Caki2 (cell line): ENCODE data around the gene CXorf65. TPM values are rescaled to one million over a fixed set of nuclear protein-coding genes. Genes with fewer than 3 reads are reported as not detected.

Source experiments
- DNase-seq: peaks from one replicate; pipeline ENCODE4 v3.0.0-alpha.2; 2015; ENCODE audit warnings: low read depth
- in situ Hi-C: cut with HindIII; loops from 2 replicates; pipeline ENCODE4 v1.10.0; 2016; ENCODE audit warnings: low sequenced_read_pairs, low pct_unique_long_range_greater_than_20kb, mixed read lengths
- total RNA-seq: library from RNA; depleted of rRNA; stranded (reverse); fragments of >200 nt; shearing (Covaris generic); gene quantifications from 2 replicates; pipeline ENCODE4 v1.2.3, GENCODE V29; 2014; ENCODE audit warnings: low replicate concordance; rRNA removed

CXorf65 gene
- total RNA-seq, 1 experiment from 2014 or later: not detected

DNA sequence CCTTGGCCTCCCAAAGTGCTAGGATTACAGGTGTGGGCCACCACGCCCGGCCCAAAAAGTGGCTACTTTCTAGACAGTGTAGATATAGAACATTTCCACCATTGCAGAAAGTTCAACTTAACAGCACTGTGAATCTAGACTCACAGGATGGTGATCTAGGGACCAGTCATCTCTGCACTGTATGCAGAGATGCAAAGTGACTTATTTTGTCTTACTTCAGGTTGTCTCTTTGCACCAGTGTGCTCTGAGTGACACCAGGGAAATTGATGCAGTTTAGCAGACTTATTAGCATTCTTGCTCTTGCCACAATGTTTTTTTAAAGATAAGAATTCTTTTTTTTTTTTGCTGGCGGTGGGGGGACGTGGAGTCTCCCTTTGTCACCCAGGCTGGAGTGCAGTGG, 23.7 kb downstream of the CXorf65 start:
- in situ Hi-C loops: no loop called here
- DNase-seq: no peak

DNA sequence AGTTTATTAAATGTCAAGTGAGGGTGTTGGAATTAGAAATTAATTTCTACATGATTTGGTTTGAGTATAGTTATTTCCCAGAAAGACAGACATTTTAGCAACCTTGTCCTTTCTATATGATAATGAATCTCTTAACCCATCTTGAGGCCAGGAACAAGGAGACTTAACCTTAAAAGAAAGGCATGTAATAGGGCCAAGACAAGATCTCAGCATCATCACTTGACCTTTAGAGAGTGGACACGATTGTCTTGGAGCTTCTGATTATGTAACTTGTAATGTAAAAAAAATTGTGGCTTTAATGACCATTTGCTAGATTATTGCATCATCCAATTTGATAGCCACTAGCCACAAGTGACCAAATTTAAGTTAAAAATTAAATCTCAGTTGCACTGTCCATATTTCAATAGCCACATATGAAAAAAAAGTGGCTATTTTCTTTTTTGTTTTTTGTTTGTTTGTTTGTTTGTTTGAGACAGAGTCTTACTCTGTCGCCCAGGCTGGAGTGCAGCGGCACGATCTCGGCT, 24.4 kb downstream of the CXorf65 start:
- DNase-seq: no peak
- in situ Hi-C loops: no loop called here

DNA sequence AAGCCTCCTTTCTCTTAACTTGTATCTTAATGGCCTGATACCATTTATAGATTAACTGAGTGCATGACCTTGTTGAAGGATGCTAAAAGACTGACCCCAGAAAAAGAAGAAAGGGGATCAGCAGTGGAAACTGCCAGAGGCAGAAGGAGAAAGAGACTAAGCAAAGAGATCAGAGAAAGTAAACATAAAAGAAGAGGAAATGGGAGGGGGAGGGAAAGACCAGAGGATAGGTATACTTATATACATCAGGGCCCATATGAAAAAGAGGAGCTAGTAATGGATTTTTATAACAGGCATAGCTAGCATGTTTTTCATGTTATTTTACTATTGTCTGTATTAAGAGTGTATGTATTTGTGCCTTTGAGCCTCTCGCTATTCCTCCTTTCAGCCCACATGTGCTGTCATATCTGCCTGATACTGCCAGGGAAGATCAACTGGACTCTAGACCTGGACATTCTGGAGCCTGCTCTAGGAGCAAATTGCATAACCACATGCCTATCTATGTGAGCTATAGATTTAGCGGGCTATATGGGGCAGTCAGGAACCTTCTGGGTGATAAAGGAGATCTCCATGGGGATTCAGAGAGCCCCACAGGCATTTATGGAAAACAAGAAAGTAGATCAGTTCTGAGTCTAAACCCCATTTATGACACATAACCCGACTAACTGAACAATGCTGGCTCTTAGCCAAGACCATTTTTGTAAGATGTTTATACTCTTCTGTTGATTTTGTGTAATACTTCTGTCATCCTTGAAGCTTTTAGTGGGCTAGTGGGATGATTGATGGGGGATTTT, 25.0 kb downstream of the CXorf65 start:
- DNase-seq: no peak
- in situ Hi-C loops: no loop called here

DNA sequence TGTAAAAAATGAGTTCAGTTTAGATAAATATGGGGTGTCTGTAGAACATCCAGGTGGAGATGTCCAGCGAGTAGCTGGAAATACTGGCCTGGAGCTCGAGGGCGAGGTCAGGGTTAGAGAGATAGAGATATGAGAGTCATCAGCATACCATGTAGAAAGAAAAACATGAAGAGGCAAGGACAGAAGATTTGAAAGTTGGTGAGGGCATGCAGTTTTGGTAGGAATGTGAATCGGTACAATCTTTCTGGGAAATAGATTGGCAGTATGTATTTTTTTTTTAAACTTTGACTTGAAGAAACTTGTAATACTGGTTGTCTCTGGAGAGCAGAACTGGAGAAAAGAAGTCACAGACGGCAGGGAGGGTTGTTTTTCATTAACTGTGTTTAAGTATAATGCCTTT, 36.0 kb downstream of the CXorf65 start:
- no peak for DNase-seq
- in situ Hi-C loops: no loop called here

DNA sequence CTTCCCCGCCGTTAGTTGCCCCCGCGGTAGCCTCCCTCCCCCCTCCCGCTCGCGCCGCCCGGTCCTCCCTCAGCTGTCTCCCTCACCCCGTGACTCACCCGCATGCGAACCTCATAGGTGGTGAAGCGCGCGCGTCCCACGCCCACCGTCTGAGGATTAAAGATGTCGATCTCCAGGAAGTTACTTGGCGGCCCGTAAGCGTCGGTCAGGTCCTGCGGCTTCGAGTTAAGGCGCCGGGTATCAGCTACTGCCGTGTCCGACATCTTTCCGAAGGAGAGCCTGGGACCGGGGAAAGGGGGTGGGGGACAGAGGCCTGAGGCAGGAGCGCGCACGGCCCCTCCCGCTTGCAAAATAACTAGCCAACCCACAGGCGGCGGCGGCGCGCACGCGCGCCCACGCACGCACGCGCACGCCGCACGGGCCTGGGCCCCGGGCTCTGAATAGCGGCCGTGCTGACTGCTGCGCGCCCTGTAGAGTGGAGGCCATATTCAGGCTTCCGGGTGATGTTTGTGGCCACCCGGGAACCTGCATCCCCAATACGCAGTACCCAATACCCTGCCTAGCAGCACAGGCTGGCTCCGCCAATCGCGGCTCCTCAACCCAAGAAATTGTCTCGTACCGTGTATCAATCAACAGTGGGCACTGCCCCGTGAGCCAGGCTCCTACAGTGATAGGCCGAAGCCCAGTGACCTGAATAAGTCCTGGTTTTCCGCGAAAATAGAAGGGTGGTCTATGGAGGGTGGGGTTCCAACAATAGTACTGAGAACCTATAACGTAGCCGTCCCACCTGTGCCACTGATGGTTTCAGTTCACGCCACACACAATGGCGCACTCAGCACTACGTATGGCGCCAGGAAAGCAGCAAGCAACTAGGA, 38.3 kb downstream of the CXorf65 start, which contains the start of gene SNX12:
SNX12 (minus strand) TSS at position 291 of the 875 bp plus-strand sequence; CDS start at position 263, 28 bp downstream.
- in situ Hi-C loops: no loop called here
- peak; percentile 95 for DNase-seq

DNA sequence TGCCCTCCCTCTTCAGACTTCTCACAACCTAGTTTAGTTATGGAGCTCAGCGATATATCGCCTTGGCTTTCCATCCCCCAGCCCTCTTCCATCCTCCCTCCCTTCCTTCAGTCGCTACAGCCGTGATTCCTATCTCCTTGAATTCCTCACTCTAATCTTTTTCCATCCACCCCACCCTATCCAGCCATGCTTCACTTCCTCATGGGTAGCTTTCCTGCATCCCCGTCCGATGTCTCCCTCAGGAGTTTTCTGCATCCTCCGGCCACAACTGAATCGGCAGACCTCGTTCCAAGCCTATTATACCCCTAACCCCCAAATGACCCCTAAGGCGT, 38.9 kb downstream of the CXorf65 start:
- in situ Hi-C loops: no loop called here
- no peak for DNase-seq

DNA sequence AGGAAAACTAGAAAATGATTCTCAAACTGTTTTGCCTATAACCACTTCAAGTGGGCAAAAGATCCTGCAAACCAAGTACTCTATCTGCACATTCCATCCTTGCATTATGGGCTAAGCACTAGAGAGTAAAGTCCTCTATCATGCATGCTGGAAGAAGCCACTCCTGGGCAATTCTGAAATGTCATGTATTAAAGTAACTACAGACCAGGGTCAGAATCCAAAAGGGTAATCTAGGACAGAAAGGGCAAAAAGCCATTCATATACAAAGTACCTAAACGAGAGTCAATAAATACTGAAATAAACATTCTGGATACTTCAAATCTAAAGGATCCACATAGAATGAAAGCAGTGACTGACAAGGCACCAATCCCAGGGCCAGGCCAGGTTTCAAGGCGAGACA, 39.5 kb downstream of the CXorf65 start:
- in situ Hi-C loops: no loop called here
- DNase-seq: no peak

DNA sequence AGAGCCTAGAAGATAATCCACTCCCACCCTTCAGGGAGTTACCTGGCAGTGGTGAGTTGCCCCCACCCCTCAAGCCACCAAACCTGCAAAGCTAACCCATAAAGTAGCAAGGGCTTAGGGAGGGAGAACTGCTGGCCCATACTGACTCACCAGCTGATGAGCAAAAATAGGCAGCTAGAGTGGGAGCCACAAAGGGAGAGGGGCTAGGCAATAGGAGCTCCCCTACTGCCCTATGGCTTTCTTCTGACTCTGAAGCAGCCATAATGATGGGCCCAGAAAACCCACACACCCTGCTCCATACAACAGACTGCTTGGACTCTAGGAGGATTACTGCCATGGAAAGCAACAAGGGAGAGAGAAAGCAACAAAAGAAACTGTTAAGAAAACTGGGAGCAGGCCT, 46.4 kb downstream of the CXorf65 start:
- in situ Hi-C loops: no loop called here
- no peak for DNase-seq

DNA sequence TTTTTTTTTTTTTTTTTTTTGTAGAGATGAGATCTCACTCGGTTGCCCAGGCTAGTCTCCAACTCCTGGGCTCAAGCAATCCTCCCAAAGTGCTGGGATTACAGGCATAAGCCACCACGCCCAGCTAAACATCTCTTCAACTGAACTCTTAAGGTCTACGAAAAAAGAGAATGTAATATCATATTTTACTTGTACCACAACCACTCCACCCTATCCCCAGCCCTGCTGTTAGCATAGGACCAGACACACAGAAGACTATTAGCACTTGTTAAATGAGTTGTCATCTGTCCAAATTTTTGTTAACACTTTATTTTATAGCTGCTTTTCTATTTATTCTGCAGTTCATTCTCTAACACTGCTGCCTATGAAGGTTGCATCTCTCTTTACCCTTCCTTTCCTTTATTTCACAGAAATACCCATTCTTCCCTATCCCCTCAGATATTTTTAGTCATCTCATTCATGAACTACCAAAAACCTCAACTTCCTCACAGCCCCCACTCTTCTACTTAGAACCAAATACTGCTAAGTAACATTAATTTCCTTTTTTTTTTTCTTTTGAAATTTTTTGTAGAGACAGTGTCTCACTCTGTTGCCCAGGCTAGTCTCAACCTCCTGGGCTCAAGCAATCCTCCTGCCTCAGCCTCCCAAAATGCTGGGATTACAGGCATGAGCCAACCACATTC, 48.6 kb downstream of the CXorf65 start:
- in situ Hi-C loops: no loop called here
- no peak for DNase-seq

DNA sequence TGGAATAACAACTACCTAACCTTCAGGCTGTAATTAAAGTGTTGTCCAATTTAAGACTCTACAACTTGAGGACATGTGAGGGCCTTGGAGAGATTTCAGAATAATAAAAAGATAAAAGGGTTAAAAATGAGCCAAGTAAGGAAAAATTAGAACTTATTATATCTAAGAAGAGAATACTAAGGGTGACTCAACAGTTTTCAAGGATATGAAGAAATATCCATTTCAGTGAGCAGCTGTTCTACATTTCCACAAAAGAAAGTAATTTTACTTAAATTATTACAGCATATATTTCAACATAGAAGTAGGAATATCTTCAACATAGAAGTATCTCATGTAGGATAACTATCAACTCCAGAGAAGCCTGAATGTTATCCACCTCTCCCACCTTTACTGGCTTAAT, 49.7 kb downstream of the CXorf65 start:
- in situ Hi-C loops: no loop called here
- no peak for DNase-seq

Other genes with a start within 250 kb of the CXorf65 start
- gene TEX11, start 198.0 kb downstream of the CXorf65 start, total RNA-seq: not detected in 2 replicates
- gene SLC7A3, start 175.6 kb downstream of the CXorf65 start, total RNA-seq: not detected in 2 replicates
- gene SNX12, start 38.4 kb downstream of the CXorf65 start, total RNA-seq: 65.7 and 98.8 TPM in 2 replicates
- gene FOXO4, start 10.9 kb downstream of the CXorf65 start, total RNA-seq: 0.41 and 1.3 TPM in 2 replicates
- not detected in 2 replicates for gene IL2RG, start 4.8 kb upstream of the CXorf65 start, total RNA-seq
- 4.8 and 6.7 TPM in 2 replicates for gene MED12, start 11.9 kb upstream of the CXorf65 start, total RNA-seq
- gene NLGN3, start 38.1 kb upstream of the CXorf65 start, total RNA-seq: 0.20 TPM in 1 of 2 replicates, not detected in the other
- gene GJB1, start 116.5 kb upstream of the CXorf65 start, total RNA-seq: not detected in 2 replicates
- gene ZMYM3, start 147.4 kb upstream of the CXorf65 start, total RNA-seq: 7.0 and 16.3 TPM in 2 replicates
- gene NONO, start 176.9 kb upstream of the CXorf65 start, total RNA-seq: 523 TPM in 2 replicates
- 1.5 TPM in 1 of 2 replicates, not detected in the other for gene ITGB1BP2, start 195.0 kb upstream of the CXorf65 start, total RNA-seq